Mucosa of gallbladder (tissue), 1 donor: ENCODE measurements around the gene KCNK7. TPM values are rescaled to one million over a fixed set of nuclear protein-coding genes. Genes with fewer than 3 reads are reported as not detected.

Source experiments
- DNase-seq: peaks from one replicate; pipeline ENCODE4 v3.0.0-alpha.2; 2020; ENCODE audit warnings: low spot score
- total RNA-seq: library from RNA; stranded (reverse); gene quantifications from one replicate; pipeline ENCODE4 v1.2.1, GENCODE V29; 2021
- donor health status: DM: no; HTN: no; CAD: no.

The KCNK7 gene
- total RNA-seq, 1 donor from 2014 or later: 1.1 TPM

GRCh38 chr11:65611758-65612603, 16.4 kb upstream of the KCNK7 start:
- DNase-seq: no peak

- DNase-seq: no peak
Measured at GRCh38 chr11:65611028-65611757, 15.6 kb upstream of the KCNK7 start.

- no peak for DNase-seq
Measured at GRCh38 chr11:65610404-65610803, 14.8 kb upstream of the KCNK7 start.

- no peak for DNase-seq
Measured at GRCh38 chr11:65609665-65610064, 14.1 kb upstream of the KCNK7 start.

DNA sequence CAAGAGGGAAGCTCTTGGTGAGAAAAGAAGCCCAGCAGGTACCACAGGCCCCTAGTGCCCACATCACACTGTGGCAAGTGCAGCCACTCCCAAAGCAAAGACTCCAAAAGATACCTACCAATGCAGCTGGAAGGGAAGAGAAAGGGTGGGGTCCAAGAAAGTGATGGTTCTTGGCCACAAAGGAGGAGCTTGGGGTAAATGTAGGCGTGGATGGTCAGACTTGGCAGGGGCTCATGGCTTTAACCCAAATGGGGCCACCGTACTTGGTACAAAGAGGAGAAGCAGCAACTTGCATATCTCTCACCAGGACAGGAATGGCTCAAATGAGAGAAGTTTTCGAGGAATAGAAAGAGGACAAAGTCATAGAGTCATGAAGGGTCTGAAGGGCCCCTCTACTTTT, 13.6 kb upstream of the KCNK7 start:
- no peak for DNase-seq

- DNase-seq: no peak
Measured at GRCh38 chr11:65607614-65608426, 12.2 kb upstream of the KCNK7 start.

GRCh38 chr11:65606876-65607613, 11.4 kb upstream of the KCNK7 start:
- DNase-seq: peak; percentile 95

DNA sequence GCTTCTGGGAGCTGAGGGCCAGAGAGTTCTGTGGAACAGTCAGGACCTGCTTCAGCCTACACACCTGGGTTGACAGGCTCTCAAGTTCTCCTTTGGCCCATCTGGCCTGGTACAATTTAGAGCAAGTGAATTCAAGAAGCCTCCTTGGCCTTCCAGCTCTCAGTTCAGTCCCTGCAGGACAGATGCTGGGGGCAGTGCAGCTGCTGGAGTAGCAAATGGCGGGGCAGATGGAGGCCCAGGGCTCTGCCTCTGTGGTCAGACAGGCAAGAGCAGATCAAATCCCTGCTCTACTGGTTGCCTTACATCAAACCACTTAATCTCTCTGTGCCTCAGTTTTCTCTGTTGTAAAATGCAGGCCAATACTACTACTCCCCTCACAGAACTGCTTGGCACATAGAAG, 8.7 kb upstream of the KCNK7 start:
- DNase-seq: no peak

DNA sequence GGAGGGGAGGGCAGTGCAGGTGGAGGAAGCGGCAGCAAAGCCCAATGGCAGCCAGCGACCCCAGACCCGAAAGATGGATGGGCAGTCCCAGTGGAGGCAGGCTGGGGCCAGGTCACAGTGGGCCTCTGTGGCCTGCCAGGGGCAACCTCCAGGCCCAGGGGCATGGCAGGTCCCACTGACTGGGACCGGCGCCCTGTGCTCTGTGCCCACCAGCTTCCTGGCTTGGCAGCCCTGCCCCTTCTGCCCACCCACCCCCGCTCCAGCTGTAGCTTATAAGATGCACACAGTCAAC, 4.3 kb upstream of the KCNK7 start:
- no peak for DNase-seq

- DNase-seq: no peak
Measured at GRCh38 chr11:65599216-65599954, 3.8 kb upstream of the KCNK7 start.

DNA sequence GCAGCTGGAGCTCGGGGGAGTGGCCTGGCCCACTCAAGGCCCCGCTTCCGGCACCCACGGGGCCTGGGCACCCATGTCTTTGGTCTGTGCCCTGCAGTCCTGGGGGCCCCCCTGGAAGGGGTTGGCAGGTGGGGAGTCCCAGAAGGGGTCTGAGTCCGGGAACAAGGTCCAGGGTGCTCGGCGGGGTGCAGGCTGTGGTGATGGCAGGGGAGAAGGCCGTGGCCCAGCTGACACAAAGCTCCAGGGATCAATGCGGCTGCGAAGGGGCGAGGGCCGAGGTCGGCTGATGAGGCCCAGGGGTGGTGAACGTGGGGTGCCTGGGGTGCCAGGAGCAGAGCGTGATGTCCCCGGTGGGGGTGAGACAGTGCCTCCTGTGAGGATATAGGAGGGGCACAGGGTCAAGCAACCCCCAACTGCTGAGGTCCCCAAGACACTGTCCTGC, 2.7 kb upstream of the KCNK7 start:
- no peak for DNase-seq

- no peak for DNase-seq
Measured at GRCh38 chr11:65596520-65596919, 920 bp upstream of the KCNK7 start.

GRCh38 chr11:65595131-65595530, 469 bp downstream of the KCNK7 start:
- no peak for DNase-seq

DNA sequence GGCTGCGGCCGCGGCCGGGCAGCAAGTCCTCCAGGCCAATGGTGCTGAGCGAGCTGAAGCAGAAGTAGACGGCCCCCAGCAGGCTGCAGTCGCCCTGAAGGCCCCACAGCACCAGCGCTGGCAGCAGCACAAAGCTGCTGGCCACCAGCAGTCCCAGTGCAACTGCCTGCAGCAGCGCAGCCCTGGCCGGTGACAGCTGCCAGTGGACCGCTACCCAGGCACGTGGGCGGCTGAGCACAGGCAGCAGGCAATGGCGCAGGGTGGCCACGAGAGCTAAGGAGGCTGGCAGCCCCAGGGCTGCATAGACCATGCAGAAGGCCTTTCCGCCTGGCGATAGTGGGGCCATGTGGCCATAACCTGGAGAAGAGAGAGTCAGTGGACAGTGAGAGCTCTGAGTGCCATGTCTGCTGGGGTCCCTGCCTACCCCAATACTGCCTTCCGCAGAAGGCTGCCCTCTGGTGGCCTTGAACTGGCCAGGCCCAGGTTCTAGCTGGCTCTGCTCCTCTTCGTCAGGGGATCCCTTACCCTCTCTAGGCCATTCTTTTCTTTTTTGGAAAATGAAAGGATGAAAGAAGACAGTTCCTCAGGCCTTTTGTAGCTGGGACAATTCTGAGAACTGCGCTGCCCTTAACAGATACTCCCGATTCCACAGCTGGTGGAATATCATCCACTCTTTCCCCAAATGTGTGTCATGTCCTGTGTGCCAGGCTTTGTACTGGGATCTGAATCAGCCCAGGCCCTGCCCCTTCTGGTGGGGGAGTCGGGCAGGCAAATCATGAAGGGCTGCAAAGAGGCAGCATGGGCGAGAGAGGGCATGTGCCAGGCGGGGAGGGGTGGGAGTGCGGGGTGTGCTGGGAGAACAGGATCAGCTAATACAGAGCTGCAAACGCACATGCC, 1.8 kb downstream of the KCNK7 start:
- no peak for DNase-seq

GRCh38 chr11:65592858-65593517, 2.6 kb downstream of the KCNK7 start:
- no peak for DNase-seq

GRCh38 chr11:65591939-65592857, 3.4 kb downstream of the KCNK7 start:
- no peak for DNase-seq

GRCh38 chr11:65590240-65590738, 5.3 kb downstream of the KCNK7 start:
- DNase-seq: no peak
